Glutamatergic neuron (in vitro differentiated cells): Measurements from ENCODE around the gene USP15. TPM values are rescaled to one million over a fixed set of nuclear protein-coding genes. Genes with fewer than 3 reads are reported as not detected.

Experiments
- DNase-seq: peaks from one replicate; pipeline ENCODE4 v3.0.0; 2022
- H3K27ac Mint-ChIP-seq: one replicate; pipeline ENCODE4 v1.8.0; 2020; ENCODE audit warnings: mild to moderate bottlenecking, mixed read lengths, inconsistent platforms; ENCODE audit not compliant: unreplicated experiment
- H3K27me3 Mint-ChIP-seq: one replicate; pipeline ENCODE4 v1.8.0; 2020; ENCODE audit warnings: mild to moderate bottlenecking, moderate library complexity, mixed read lengths, inconsistent platforms; ENCODE audit not compliant: unreplicated experiment
- H3K36me3 Mint-ChIP-seq: one replicate; pipeline ENCODE4 v1.8.0; 2020; ENCODE audit warnings: mild to moderate bottlenecking, mixed read lengths, inconsistent platforms; ENCODE audit not compliant: unreplicated experiment
- H3K4me1 Mint-ChIP-seq: one replicate; pipeline ENCODE4 v1.8.0; 2020; ENCODE audit warnings: mild to moderate bottlenecking, low read depth, mixed read lengths, inconsistent platforms; ENCODE audit not compliant: unreplicated experiment
- H3K4me3 Mint-ChIP-seq: one replicate; pipeline ENCODE4 v1.8.0; 2020; ENCODE audit warnings: mild to moderate bottlenecking, mixed read lengths, inconsistent platforms; ENCODE audit not compliant: unreplicated experiment
- H3K9me3 Mint-ChIP-seq: one replicate; pipeline ENCODE4 v1.8.0; 2020; ENCODE audit warnings: mild to moderate bottlenecking, moderate library complexity, mixed read lengths, inconsistent platforms; ENCODE audit not compliant: unreplicated experiment
- CTCF ChIP-seq: fragments of 200-600 bp; sonication (generic); IDR thresholded peaks from one replicate; pipeline ENCODE4 v1.5.0; 2021; ENCODE audit not compliant: partially characterized antibody, unreplicated experiment
- total RNA-seq: library from RNA; stranded (reverse); fragmentation: NEBNext Ultra II Directional; extraction: Animal tissue kit (Norgen Biotek cat#: 25700); gene quantifications from one replicate; pipeline ENCODE4 v1.2.1, GENCODE V29; 2021; ENCODE audit not compliant: unreplicated experiment

Gene USP15
- total RNA-seq, 1 donor from 2014 or later = 74.4 TPM

GRCh38 chr12:62370189-62370588 is 110.0 kb downstream of the USP15 start:
- H3K27ac Mint-ChIP-seq = no peak overlapping the region
- H3K4me1 Mint-ChIP-seq = no peaks in the 10 kb centered on the region
- no peak for DNase-seq

GRCh38 chr12:62371661-62372060 is 111.5 kb downstream of the USP15 start:
- Mint-ChIP-seq H3K36me3 (no peaks in the 10 kb centered on the region), H3K4me3 (no peak overlapping the region), H3K4me1 (no peaks in the 10 kb centered on the region), H3K9me3 (no peaks in the 10 kb centered on the region), H3K27me3 (no peaks in the 10 kb centered on the region), H3K27ac (no peak overlapping the region)
- no peak for DNase-seq
- TF ChIP-seq CTCF = no peak

More at GRCh38 chr12:62370189-62370588, 110.0 kb downstream of the USP15 start:
- no peak for TF ChIP-seq CTCF
- peaks cover 8% of the 10 kb centered on the region for H3K36me3 Mint-ChIP-seq
- no peak overlapping the region for H3K4me3 Mint-ChIP-seq
- H3K9me3 Mint-ChIP-seq = no peaks in the 10 kb centered on the region
- H3K27me3 Mint-ChIP-seq = no peaks in the 10 kb centered on the region

- no peaks in the 10 kb centered on the region for H3K27me3 Mint-ChIP-seq
- no peak for TF ChIP-seq CTCF
- no peaks in the 10 kb centered on the region for H3K36me3 Mint-ChIP-seq
- H3K4me1 Mint-ChIP-seq = no peaks in the 10 kb centered on the region
- H3K9me3 Mint-ChIP-seq = no peaks in the 10 kb centered on the region
- H3K27ac Mint-ChIP-seq = no peak overlapping the region
- no peak overlapping the region for H3K4me3 Mint-ChIP-seq
- DNase-seq = no peak
These were observed 111.9 kb downstream of the USP15 start for GRCh38 chr12:62372134-62372533.

- TF ChIP-seq CTCF = no peak
- DNase-seq = no peak
- H3K9me3 Mint-ChIP-seq = no peaks in the 10 kb centered on the region
- H3K27ac Mint-ChIP-seq = no peak overlapping the region
- H3K36me3 Mint-ChIP-seq = no peaks in the 10 kb centered on the region
- H3K4me1 Mint-ChIP-seq = no peaks in the 10 kb centered on the region
- H3K27me3 Mint-ChIP-seq = no peaks in the 10 kb centered on the region
- H3K4me3 Mint-ChIP-seq = no peak overlapping the region
These were observed 112.6 kb downstream of the USP15 start for GRCh38 chr12:62372825-62373224.

GRCh38 chr12:62375603-62376002 is 115.4 kb downstream of the USP15 start:
- Mint-ChIP-seq H3K27me3 (no peaks in the 10 kb centered on the region), H3K9me3 (no peaks in the 10 kb centered on the region), H3K36me3 (no peaks in the 10 kb centered on the region), H3K4me1 (no peaks in the 10 kb centered on the region), H3K4me3 (no peak overlapping the region), H3K27ac (no peak overlapping the region)
- no peak for TF ChIP-seq CTCF
- DNase-seq = no peak
